HepG2 (cell line): Measurements from ENCODE around the gene DDX10. TPM values are rescaled to one million over a fixed set of nuclear protein-coding genes. Genes with fewer than 3 reads are reported as not detected.

Experiments
- ATAC-seq: fragments of 200-7000 bp; cut with Tn5 transposase; 3 replicates; pipeline ENCODE4 v1.9.1; 2020; ENCODE audit warnings: mild to moderate bottlenecking, moderate library complexity
- BruUV-seq: library from RNA; stranded (reverse); fragments of 400-500 nt; replicated peaks from 2 replicates; lab custom pipeline; 2021; lab: Mats Ljungman, UMichigan
- CTCF ChIA-PET: fragments of 300-600 bp; formaldehyde crosslinking; extraction: SDS; loops from one replicate; lab custom pipeline; 2021; ENCODE audit warnings: low total read pairs, inconsistent platforms, low intra/inter-chr PET ratio; lab: Yijun Ruan, JAX
- POLR2A ChIA-PET: fragments of 350-600 bp; sonication (Branson Sonifier 250); formaldehyde crosslinking; loops from one replicate; lab custom pipeline; 2020; ENCODE audit warnings: antibody characterized with exemption, inconsistent platforms; lab: Yijun Ruan, JAX
- DNase-seq: peaks from one replicate; pipeline ENCODE4 v3.0.0-alpha.2; 2015; ENCODE audit warnings: low spot score
- FAIRE-seq: peaks from 3 replicates; lab custom pipeline; 2011; peaks lifted over from hg19 to GRCh38; lab: Jason Lieb, UNC
- H2AFZ ChIP-seq: one replicate; pipeline ENCODE4 v1.6.1; 2011; ENCODE audit warnings: low read length, inconsistent platforms
- H3K27ac ChIP-seq: fragments of 300-600 bp; 3 replicates; pipeline ENCODE4 v1.8.0; 2011; ENCODE audit warnings: mixed run types, mild to moderate bottlenecking, mixed read lengths, low read length, inconsistent platforms; ENCODE audit not compliant: insufficient read depth; ENCODE audit errors: extremely low read length
- H3K27me3 ChIP-seq, 2 experiments: fragments of 200-600 bp in 1 of 2; 2 replicates in 1 of 2; 3 replicates in 1 of 2; pipeline versions ENCODE4 v1.6.0 to v1.8.0; 2011; ENCODE audit warnings: low read length in 2 of 2, mild to moderate bottlenecking in 2 of 2, moderate library complexity in 2 of 2, inconsistent platforms in 1 of 2; ENCODE audit not compliant: insufficient read depth in 2 of 2, control insufficient read depth in 1 of 2
- H3K36me3 ChIP-seq, 2 experiments: fragments of 200-600 bp in 1 of 2; replicated peaks in 1 of 2; 2 replicates in 1 of 2; 3 replicates in 1 of 2; pipeline versions ENCODE4 v1.5.1 to v1.8.0; 2011; ENCODE audit warnings: low read length in 2 of 2, inconsistent platforms in 1 of 2; ENCODE audit not compliant: insufficient read depth in 2 of 2, control insufficient read depth in 1 of 2
- H3K4me1 ChIP-seq: 2 replicates; pipeline ENCODE4 v1.5.1; 2012; ENCODE audit warnings: low read length, inconsistent platforms; ENCODE audit not compliant: insufficient read depth
- H3K4me2 ChIP-seq: 2 replicates; pipeline ENCODE4 v1.6.0; 2011; ENCODE audit warnings: low read depth, low read length, inconsistent platforms
- H3K4me3 ChIP-seq, 3 experiments: fragments of 200-600 bp in 1 of 3; sonication (generic), shearing (Covaris generic) in 1 of 3; replicated peaks in 1 of 3; 2 replicates each; pipeline ENCODE4 v1.5.1; 2011 to 2016; ENCODE audit warnings: low read length in 3 of 3, inconsistent platforms in 2 of 3, low read depth in 2 of 3, mild to moderate bottlenecking in 2 of 3, control low read depth in 1 of 3, mixed read lengths in 1 of 3; ENCODE audit not compliant: insufficient read depth in 1 of 3
- H3K79me2 ChIP-seq: one replicate; pipeline ENCODE4 v1.6.1; 2011; ENCODE audit warnings: low read length, inconsistent platforms; ENCODE audit not compliant: insufficient read depth
- H3K9ac ChIP-seq: 2 replicates; pipeline ENCODE4 v1.6.0; 2011; ENCODE audit warnings: mild to moderate bottlenecking, low read depth, low read length, inconsistent platforms; ENCODE audit not compliant: insufficient read depth
- H3K9me3 ChIP-seq: 2 replicates; pipeline ENCODE4 v1.5.1; 2012; ENCODE audit warnings: mild to moderate bottlenecking, low read length
- H4K20me1 ChIP-seq: 2 replicates; pipeline ENCODE4 v1.6.0; 2011; ENCODE audit warnings: inconsistent platforms, mild to moderate bottlenecking, low read length, moderate library complexity; ENCODE audit not compliant: insufficient read depth
- PAX8 ChIP-seq: sonication (generic); formaldehyde crosslinking; IDR thresholded peaks from 2 replicates; pipeline ENCODE4 v1.8.0; 2022; ENCODE audit warnings: mild to moderate bottlenecking, missing genetic modification reagents, borderline replicate concordance
- TBX3 ChIP-seq: fragments of 450-650 bp; IDR thresholded peaks from 2 replicates; pipeline ENCODE4 v1.6.1; 2017; ENCODE audit warnings: antibody characterized with exemption, mild to moderate bottlenecking, inconsistent platforms, borderline replicate concordance
- ZNF331 ChIP-seq: sonication (generic); formaldehyde crosslinking; IDR thresholded peaks from 2 replicates; pipeline ENCODE4 v1.4.0; 2020; ENCODE audit warnings: missing genetic modification reagents
- ZNF614 ChIP-seq: IDR thresholded peaks from 2 replicates; pipeline ENCODE4 v1.6.1; 2018; ENCODE audit warnings: missing biosample characterization, missing genetic modification reagents, inconsistent platforms, borderline replicate concordance
- ZNF709 ChIP-seq: sonication (generic); formaldehyde crosslinking; IDR thresholded peaks from 2 replicates; pipeline ENCODE4 v1.5.0; 2020; ENCODE audit warnings: mild to moderate bottlenecking, missing genetic modification reagents
- WGBS: methylation state at CpG from one replicate; pipeline ENCODE4 v1.1.6; 2017; ENCODE audit warnings: low lambda C conversion rate; 5-methylcytosine and 5-hydroxymethylcytosine counted together
- in situ Hi-C: cut with HindIII; loops from 2 replicates; pipeline ENCODE4 v1.10.0; 2017; ENCODE audit warnings: low pct_unique_long_range_greater_than_20kb; ENCODE audit not compliant: extremely low pct_ligation_motif_present
- intact Hi-C: fragments of 100-400 bp; cut with micrococcal nuclease; formaldehyde crosslinking; loops from one replicate; pipeline ENCODE4 v1.10.0; 2022; ENCODE audit not compliant: unreplicated experiment
- polyA plus RNA-seq, 8 experiments: library from polyadenylated mRNA; depleted of rRNA in 3 of 8; stranded (reverse) in 7 of 8; unstranded in 1 of 8; fragments of >200 nt; fragmentation: Illumina TruSeq in 4 of 8; extraction: Trizol in 4 of 8; gene quantifications; 2 replicates each; pipeline versions ENCODE4 v1.2.1 to v1.2.3, GENCODE V29; 2011 to 2016; ENCODE audit warnings: low read depth in 4 of 8, missing spikeins in 1 of 8, mixed read lengths in 1 of 8; ENCODE audit not compliant: insufficient read depth in 1 of 8
- total RNA-seq, 5 experiments: library from RNA; depleted of rRNA; stranded (reverse); fragments of >200 nt; fragmentation: Illumina TruSeq; extraction: Trizol; gene quantifications; 2 replicates each; pipeline ENCODE4 v1.2.3, GENCODE V29; 2016; ENCODE audit warnings: low read depth in 1 of 5
- TF ChIP-seq, protein P1 (sequence below): sonication (generic); formaldehyde crosslinking; IDR thresholded peaks from 2 replicates; pipeline ENCODE4 v1.5.0; 2020; ENCODE audit warnings: mild to moderate bottlenecking, low read depth, missing genetic modification reagents, borderline replicate concordance
- TF ChIP-seq, protein P2 (sequence below): sonication (generic); formaldehyde crosslinking; IDR thresholded peaks from 2 replicates; pipeline ENCODE4 v1.5.0; 2020; ENCODE audit warnings: missing genetic modification reagents

The DDX10 gene
- total and polyA plus RNA-seq, 2 of the 13 experiments (the other 11 are each of a cell fraction or from before 2014, with no cell fraction given): 17.0 to 32.0 TPM

- no peaks in the 10 kb centered on the region for H3K79me2 ChIP-seq
- no peak overlapping the region for H3K27ac ChIP-seq
- no peak overlapping the region for H3K9ac ChIP-seq
- ATAC-seq (no peak), FAIRE-seq (no peak), DNase-seq (no peak)
- BruUV-seq: no TSS peak
- no peaks in the 10 kb centered on the region for H3K4me1 ChIP-seq
- ChIA-PET POLR2A (no interaction called here), CTCF (no interaction called here)
- in situ Hi-C loops: no loop called here
- peaks cover 0 to 16% of the 10 kb centered on the region in 2 experiments; a peak in 3 of 5 replicates for H3K27me3 ChIP-seq
- 53% methylated on average over 5 of the region's 6 CpGs for WGBS
- intact Hi-C loops: no loop called here
- no peak overlapping the region for H3K4me3 ChIP-seq
- no peak overlapping the region for H2AFZ ChIP-seq
- no peaks in the 10 kb centered on the region for H4K20me1 ChIP-seq
- H3K4me2 ChIP-seq: no peak overlapping the region
- no peaks in the 10 kb centered on the region for H3K36me3 ChIP-seq
- H3K9me3 ChIP-seq: no peaks in the 10 kb centered on the region
- no peak for TF ChIP-seq TBX3
- TF ChIP-seq, protein P1, sequence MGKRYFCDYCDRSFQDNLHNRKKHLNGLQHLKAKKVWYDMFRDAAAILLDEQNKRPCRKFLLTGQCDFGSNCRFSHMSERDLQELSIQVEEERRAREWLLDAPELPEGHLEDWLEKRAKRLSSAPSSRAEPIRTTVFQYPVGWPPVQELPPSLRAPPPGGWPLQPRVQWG (CRISPR knock-in tag): no peak
- TF ChIP-seq ZNF331: peak; percentile 85
Observed at GRCh38 chr11:108970221-108970991, 305.5 kb downstream of the DDX10 start.

DNA sequence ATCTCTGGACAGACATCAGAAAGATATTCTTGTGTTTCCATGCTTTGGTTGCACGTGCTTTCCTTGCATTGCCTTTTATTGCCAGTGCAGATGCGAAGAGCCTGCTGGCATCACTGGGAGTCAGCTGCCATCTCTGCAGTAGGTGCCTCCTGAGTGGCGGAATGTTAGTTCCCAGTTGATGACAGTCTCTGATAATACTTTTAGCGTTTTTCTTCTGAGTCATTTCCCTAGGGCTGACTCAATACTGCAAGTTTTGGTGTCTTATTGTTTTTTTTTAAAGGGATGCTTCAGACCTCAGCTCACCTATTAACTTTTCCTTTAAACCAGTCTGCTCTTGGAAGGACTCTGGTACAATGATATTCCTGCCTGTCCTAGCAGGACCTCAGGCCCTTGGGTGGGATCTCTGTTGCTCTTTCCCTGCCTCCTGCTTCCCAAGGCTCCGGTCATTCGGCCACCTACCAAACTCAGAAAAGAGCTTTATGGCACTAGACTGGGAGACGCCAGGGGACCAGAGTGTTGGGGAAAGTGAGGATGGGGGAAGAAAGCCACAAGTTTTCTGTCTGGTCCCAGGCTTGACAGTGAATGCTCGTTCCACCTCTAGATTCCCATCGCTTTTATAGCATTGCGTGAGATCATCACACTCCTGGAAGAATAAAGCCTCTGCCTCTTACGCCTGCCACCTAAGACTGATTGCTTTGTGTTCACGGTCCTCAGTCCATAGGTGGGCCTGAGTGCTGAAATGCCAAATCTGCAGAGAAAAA, 308.7 kb downstream of the DDX10 start:
- no peaks in the 10 kb centered on the region for H3K79me2 ChIP-seq
- no peak overlapping the region for H3K27ac ChIP-seq
- in situ Hi-C loops: no loop called here
- no peaks in the 10 kb centered on the region for H4K20me1 ChIP-seq
- no peak for FAIRE-seq
- no TSS peak for BruUV-seq
- no peak for ATAC-seq
- 48% methylated on average over 12 of the region's 12 CpGs for WGBS
- no peak overlapping the region for H3K4me3 ChIP-seq
- no peak for DNase-seq
- 0 out of 5 replicates have a peak, but pooled peaks cover 0 to 10% of the 10 kb centered on the region in 2 experiments for H3K27me3 ChIP-seq
- ChIA-PET CTCF (no interaction called here), POLR2A (no interaction called here)
- H2AFZ ChIP-seq: no peak overlapping the region
- H3K9ac ChIP-seq: no peak overlapping the region
- no peaks in the 10 kb centered on the region for H3K9me3 ChIP-seq
- TF ChIP-seq ZNF614 (CRISPR knock-in tag) (no peak), ZNF709 (CRISPR knock-in tag) (no peak), PAX8 (CRISPR knock-in tag) (no peak)
- TF ChIP-seq, protein P2, sequence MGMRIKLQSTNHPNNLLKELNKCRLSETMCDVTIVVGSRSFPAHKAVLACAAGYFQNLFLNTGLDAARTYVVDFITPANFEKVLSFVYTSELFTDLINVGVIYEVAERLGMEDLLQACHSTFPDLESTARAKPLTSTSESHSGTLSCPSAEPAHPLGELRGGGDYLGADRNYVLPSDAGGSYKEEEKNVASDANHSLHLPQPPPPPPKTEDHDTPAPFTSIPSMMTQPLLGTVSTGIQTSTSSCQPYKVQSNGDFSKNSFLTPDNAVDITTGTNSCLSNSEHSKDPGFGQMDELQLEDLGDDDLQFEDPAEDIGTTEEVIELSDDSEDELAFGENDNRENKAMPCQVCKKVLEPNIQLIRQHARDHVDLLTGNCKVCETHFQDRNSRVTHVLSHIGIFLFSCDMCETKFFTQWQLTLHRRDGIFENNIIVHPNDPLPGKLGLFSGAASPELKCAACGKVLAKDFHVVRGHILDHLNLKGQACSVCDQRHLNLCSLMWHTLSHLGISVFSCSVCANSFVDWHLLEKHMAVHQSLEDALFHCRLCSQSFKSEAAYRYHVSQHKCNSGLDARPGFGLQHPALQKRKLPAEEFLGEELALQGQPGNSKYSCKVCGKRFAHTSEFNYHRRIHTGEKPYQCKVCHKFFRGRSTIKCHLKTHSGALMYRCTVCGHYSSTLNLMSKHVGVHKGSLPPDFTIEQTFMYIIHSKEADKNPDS: no peak
- no peaks in the 10 kb centered on the region for H3K4me1 ChIP-seq
- H3K4me2 ChIP-seq: no peak overlapping the region
- intact Hi-C loops: no loop called here
- H3K36me3 ChIP-seq: no peaks in the 10 kb centered on the region
